ENCODE results near the gene KIAA1217.
"Not testable (repeated sequence)": the region's sequence is repeated elsewhere in the genome, so short reads cannot be mapped to it uniquely, and the experiment has no call there.

The KIAA1217 gene

GRCh38 chr10:24408365-24408764 lies 199.4 kb downstream of the KIAA1217 start:
- no peak for DNase-seq

GRCh38 chr10:24414597-24414996 lies 205.7 kb downstream of the KIAA1217 start:
- DNase-seq: no peak

- no peak for DNase-seq
Observed at GRCh38 chr10:24415455-24416125, 206.7 kb downstream of the KIAA1217 start.

GRCh38 chr10:24416248-24416647 lies 207.3 kb downstream of the KIAA1217 start:
- no peak for DNase-seq

- no peak for DNase-seq
Observed at GRCh38 chr10:24417053-24417452, 208.1 kb downstream of the KIAA1217 start.

GRCh38 chr10:24418532-24418931 lies 209.6 kb downstream of the KIAA1217 start:
- no peak for DNase-seq

GRCh38 chr10:24419066-24419465 lies 210.1 kb downstream of the KIAA1217 start:
- DNase-seq: no peak

GRCh38 chr10:24425151-24425550 lies 216.2 kb downstream of the KIAA1217 start:
- DNase-seq: no peak

GRCh38 chr10:24427678-24428409 lies 218.9 kb downstream of the KIAA1217 start:
- DNase-seq: no peak

- DNase-seq: no peak
Observed at GRCh38 chr10:24428410-24428782, 219.5 kb downstream of the KIAA1217 start.

GRCh38 chr10:24430591-24430990 lies 221.7 kb downstream of the KIAA1217 start:
- DNase-seq: no peak

- DNase-seq: no peak
Observed at GRCh38 chr10:24432478-24433416, 223.8 kb downstream of the KIAA1217 start.

GRCh38 chr10:24433705-24434104 lies 224.8 kb downstream of the KIAA1217 start:
- DNase-seq: no peak

GRCh38 chr10:24434961-24435360 lies 226.0 kb downstream of the KIAA1217 start:
- DNase-seq: no peak

- DNase-seq: no peak
Observed at GRCh38 chr10:24435374-24435773, 226.4 kb downstream of the KIAA1217 start.

GRCh38 chr10:24437302-24437701 lies 228.4 kb downstream of the KIAA1217 start:
- DNase-seq: no peak

GRCh38 chr10:24438800-24439199 lies 229.9 kb downstream of the KIAA1217 start:
- no peak for DNase-seq

GRCh38 chr10:24439935-24440334 lies 231.0 kb downstream of the KIAA1217 start:
- DNase-seq: no peak

- no peak for DNase-seq
Observed at GRCh38 chr10:24440817-24441797, 232.2 kb downstream of the KIAA1217 start.

- DNase-seq: no peak
Observed at GRCh38 chr10:24442234-24442633, 233.3 kb downstream of the KIAA1217 start.

GRCh38 chr10:24442641-24443174 lies 233.8 kb downstream of the KIAA1217 start:
- DNase-seq: not testable (repeated sequence)

- no peak for DNase-seq
Observed at GRCh38 chr10:24444337-24444736, 235.4 kb downstream of the KIAA1217 start.

All from NCI-H526 (cell line).